Activated CD4-positive, alpha-beta T cell treated with anti-CD3 and anti-CD28 coated beads, Interleukin-2, amount 50 U/mL, for 16 hours (primary cell): Measurements from ENCODE around the gene AEBP1.

Experiments
- DNase-seq: peaks from one replicate; pipeline ENCODE4 v3.0.0-alpha.2; 2020

Gene AEBP1

GRCh38 chr7:44158873-44159631 is 54.9 kb downstream of the AEBP1 start:
- no peak for DNase-seq

DNA sequence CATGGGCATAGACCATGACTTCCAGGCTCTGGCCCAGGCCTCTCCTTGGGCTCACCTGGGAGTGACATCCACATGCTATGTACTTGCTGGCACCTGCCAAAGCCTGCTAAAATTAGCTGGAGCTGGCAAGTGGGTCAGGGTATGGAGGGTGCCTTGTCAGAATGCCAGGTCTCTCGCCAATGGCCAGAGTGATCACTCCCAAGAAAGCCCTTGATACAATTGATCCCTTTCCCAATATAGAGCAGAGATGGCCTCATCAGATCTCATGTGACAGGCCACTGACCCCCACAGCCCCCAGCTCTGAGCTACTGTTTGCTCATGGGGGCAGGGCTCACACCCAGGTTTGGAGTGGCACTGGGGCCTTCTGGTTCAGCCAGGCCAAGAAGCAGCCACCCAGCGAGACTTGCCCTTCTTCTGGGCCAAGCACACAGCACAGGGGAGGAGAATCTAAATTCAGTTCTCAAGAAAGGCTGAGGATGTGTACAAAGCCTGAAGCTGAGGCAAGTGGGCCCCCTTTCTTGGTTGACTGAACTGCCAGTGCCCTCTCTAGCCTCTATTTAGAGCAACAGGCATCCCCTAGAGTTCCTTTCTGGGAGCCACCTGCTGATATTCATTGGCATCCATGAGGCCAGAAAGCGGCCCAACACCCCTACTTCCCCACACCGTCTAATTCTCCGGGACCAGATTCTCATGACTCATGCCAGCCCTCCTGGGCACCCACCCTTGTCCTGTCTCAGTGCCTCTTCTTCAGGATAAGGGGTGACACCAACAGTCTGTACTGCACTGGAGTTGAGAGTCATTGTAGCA is 55.9 kb downstream of the AEBP1 start:
- no peak for DNase-seq

DNA sequence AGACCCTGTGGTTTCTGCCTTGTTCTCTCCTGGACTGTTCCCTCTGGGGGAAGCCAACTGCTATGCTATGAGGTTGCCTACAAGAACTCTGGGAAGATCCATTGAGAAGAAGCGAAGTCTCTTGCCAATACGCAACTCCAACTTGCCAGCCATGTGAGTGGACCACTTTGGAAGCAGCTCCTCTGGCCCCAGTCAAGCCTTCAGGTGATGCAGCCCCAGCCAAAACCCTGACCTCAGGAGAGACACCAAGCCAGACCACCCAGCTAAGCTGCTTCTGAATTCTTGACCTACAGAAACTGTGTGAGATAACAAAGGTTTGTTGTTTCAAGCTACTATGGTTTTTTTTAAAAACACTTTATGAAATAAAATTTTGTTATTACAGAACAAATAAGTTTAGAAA is 57.2 kb downstream of the AEBP1 start:
- no peak for DNase-seq

GRCh38 chr7:44162179-44162578 is 58.0 kb downstream of the AEBP1 start:
- no peak for DNase-seq

DNA sequence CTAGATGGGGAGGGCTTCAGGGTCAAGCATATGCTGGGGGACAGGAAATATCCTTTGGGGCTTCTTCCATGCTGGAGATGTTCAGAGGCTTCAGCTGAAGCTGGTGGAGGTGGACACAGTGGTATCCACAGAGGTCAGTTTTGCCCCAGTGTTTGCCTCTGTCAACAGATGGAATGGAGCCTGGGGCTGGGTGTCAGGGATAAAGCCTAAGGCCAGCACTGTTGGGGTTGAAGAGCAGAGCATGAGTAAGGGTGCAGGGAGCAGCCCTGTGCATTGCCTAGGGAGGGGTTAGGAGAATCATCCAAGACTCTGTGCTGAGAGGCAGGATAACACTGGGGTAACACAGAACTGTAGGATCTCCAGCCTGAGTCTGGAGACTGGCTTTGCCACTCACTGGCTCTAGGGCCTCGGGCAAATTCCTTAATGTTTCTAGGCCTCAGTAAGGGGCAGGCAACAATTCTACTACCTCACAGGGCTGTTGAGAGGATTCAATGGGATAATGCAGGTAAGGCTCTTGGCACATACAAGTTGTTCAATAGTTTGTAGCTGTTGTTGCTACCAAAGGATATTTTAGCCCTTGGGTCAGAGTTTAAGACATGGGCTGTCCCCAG is 58.7 kb downstream of the AEBP1 start:
- no peak for DNase-seq

GRCh38 chr7:44163591-44163990 is 59.4 kb downstream of the AEBP1 start:
- DNase-seq = no peak
